T-helper 17 cell (primary cell): Measurements from ENCODE around the gene PRKCSH. TPM values are rescaled to one million over a fixed set of nuclear protein-coding genes. Genes with fewer than 3 reads are reported as not detected.
A peak's percentile ranks its signal among the peaks of the same experiment; 100 is the strongest.

Source experiments
- ATAC-seq: fragments of 150-1000 bp; cut with Tn5 transposase; 2 replicates; pipeline ENCODE4 v1.10.0; 2021; ENCODE audit warnings: mild to moderate bottlenecking, moderate library complexity
- DNase-seq, 3 donors: peaks; one replicate each; pipeline versions ENCODE4 v3.0.0 to v3.0.0-alpha.2; 2020 to 2021
- H3K9me3 ChIP-seq: one replicate; pipeline ENCODE4 v1.7.0; 2013; ENCODE audit warnings: low read length, mild to moderate bottlenecking; ENCODE audit not compliant: control insufficient read depth, poor library complexity, severe bottlenecking
- H3K27ac Mint-ChIP-seq: one replicate; pipeline ENCODE4 v1.8.0; 2022; ENCODE audit warnings: mild to moderate bottlenecking, moderate library complexity, mixed read lengths
- H3K27me3 Mint-ChIP-seq: one replicate; pipeline ENCODE4 v1.8.0; 2022; ENCODE audit warnings: mixed read lengths
- H3K36me3 Mint-ChIP-seq: one replicate; pipeline ENCODE4 v1.8.0; 2022; ENCODE audit warnings: low read depth, mixed read lengths
- H3K4me1 Mint-ChIP-seq: one replicate; pipeline ENCODE4 v1.8.0; 2022; ENCODE audit warnings: mild to moderate bottlenecking, mixed read lengths
- H3K4me3 Mint-ChIP-seq: one replicate; pipeline ENCODE4 v1.8.0; 2022; ENCODE audit warnings: mild to moderate bottlenecking, moderate library complexity, mixed read lengths
- total RNA-seq, 4 donors: library from RNA in 2 of 4; stranded (reverse) in 2 of 4; gene quantifications; one replicate each; pipeline ENCODE4 v1.2.3 and lab custom pipeline; 2022 to 2026

PRKCSH gene
- total RNA-seq, 2 donors from 2014 or later = 233 to 250 TPM

GRCh38 chr19:11496391-11497163 lies 61.1 kb downstream of the PRKCSH start:
- Mint-ChIP-seq H3K27me3 (no peaks in the 10 kb centered on the region), H3K36me3 (peaks cover 5% of the 10 kb centered on the region), H3K4me1 (peaks cover 13% of the 10 kb centered on the region), H3K27ac (no peak overlapping the region), H3K4me3 (no peak overlapping the region)
- ATAC-seq (peak; percentile 73), DNase-seq (peak; percentile 37 to 53 (median 44))
- H3K9me3 ChIP-seq = no peaks in the 10 kb centered on the region

- no peak for DNase-seq
- no peaks in the 10 kb centered on the region for H3K9me3 ChIP-seq
- no peak overlapping the region for H3K4me3 Mint-ChIP-seq
- peaks cover 18% of the 10 kb centered on the region for H3K4me1 Mint-ChIP-seq
- peaks cover 8% of the 10 kb centered on the region for H3K36me3 Mint-ChIP-seq
- H3K27ac Mint-ChIP-seq = no peak overlapping the region
- no peaks in the 10 kb centered on the region for H3K27me3 Mint-ChIP-seq
- no peak for ATAC-seq
Measured at GRCh38 chr19:11499220-11499726, 63.8 kb downstream of the PRKCSH start.

GRCh38 chr19:11499890-11500420 lies 64.5 kb downstream of the PRKCSH start:
- no peak overlapping the region for H3K4me3 Mint-ChIP-seq
- no peaks in the 10 kb centered on the region for H3K27me3 Mint-ChIP-seq
- no peaks in the 10 kb centered on the region for H3K9me3 ChIP-seq
- peak overlapping the region; percentile 41 for H3K27ac Mint-ChIP-seq
- peaks cover 8% of the 10 kb centered on the region for H3K36me3 Mint-ChIP-seq
- ATAC-seq = no peak
- no peak for DNase-seq
- H3K4me1 Mint-ChIP-seq = peaks cover 23% of the 10 kb centered on the region

Other genes with a start within 250 kb of the PRKCSH start
- gene KANK2, start 238.1 kb upstream of the PRKCSH start, total RNA-seq = under 1 TPM; 0.63 to 0.72 TPM
- gene ANGPTL8, start 196.0 kb upstream of the PRKCSH start, total RNA-seq = not detected
- gene DOCK6, start 173.1 kb upstream of the PRKCSH start, total RNA-seq = 1 to 10 TPM in 1 of 2 donors, under 1 TPM in 1; 0.62 to 6.1 TPM
- not detected for gene TSPAN16, start 139.5 kb upstream of the PRKCSH start, total RNA-seq
- 1 to 10 TPM; 6.7 to 7.7 TPM for gene RAB3D, start 96.0 kb upstream of the PRKCSH start, total RNA-seq
- gene TMEM205, start 89.4 kb upstream of the PRKCSH start, total RNA-seq = 10 to 100 TPM; 15.3 to 21.9 TPM
- gene CCDC159, start 89.1 kb upstream of the PRKCSH start, total RNA-seq = 10 to 100 TPM; 55.8 to 64.1 TPM
- gene PLPPR2, start 80.2 kb upstream of the PRKCSH start, total RNA-seq = 1 to 10 TPM; 7.1 to 7.5 TPM
- 1 to 10 TPM; 2.6 to 2.9 TPM for gene SWSAP1, start 61.0 kb upstream of the PRKCSH start, total RNA-seq
- 1 to 10 TPM; 7.3 to 9.9 TPM for gene EPOR, start 51.3 kb upstream of the PRKCSH start, total RNA-seq
- gene RGL3, start 16.3 kb upstream of the PRKCSH start, total RNA-seq = not detected
- not detected for gene ODAD3, start 514 bp upstream of the PRKCSH start, total RNA-seq
- gene ELAVL3, start 45.4 kb downstream of the PRKCSH start, total RNA-seq = under 1 TPM in 1 of 2 donors, not detected in 1; 0.26 TPM
- 10 to 100 TPM; 15.3 to 15.6 TPM for gene ZNF653, start 70.2 kb downstream of the PRKCSH start, total RNA-seq
- 10 to 100 TPM; 22.6 to 23.9 TPM for gene ECSIT, start 93.5 kb downstream of the PRKCSH start, total RNA-seq
- gene CNN1, start 103.2 kb downstream of the PRKCSH start, total RNA-seq = 1 to 10 TPM in 1 of 2 donors, not detected in 1; 2.6 TPM
- 10 to 100 TPM; 33.9 to 40.6 TPM for gene ELOF1, start 123.6 kb downstream of the PRKCSH start, total RNA-seq
- gene ACP5, start 142.0 kb downstream of the PRKCSH start, total RNA-seq = 10 to 100 TPM; 14.6 to 18.2 TPM
- gene ZNF627, start 161.8 kb downstream of the PRKCSH start, total RNA-seq = 1 to 10 TPM; 4.9 to 6.0 TPM